SK-N-MC (cell line): ENCODE data around the gene DHX8.
A peak's percentile ranks its signal among the peaks of the same experiment; 100 is the strongest.
"Not testable (repeated sequence)": the region's sequence is repeated elsewhere in the genome, so short reads cannot be mapped to it uniquely, and the experiment has no call there.

ENCODE experiments used
- DNase-seq: peaks from one replicate; pipeline ENCODE4 v3.0.0-alpha.2; 2011; ENCODE audit warnings: low read depth, low spot score
- H3K27ac ChIP-seq: fragments of 200-600 bp; sonication (generic); 2 replicates; pipeline ENCODE4 v1.5.1; 2016; ENCODE audit warnings: mixed run types
- H3K36me3 ChIP-seq: fragments of 200-600 bp; sonication (generic); 2 replicates; pipeline ENCODE4 v1.6.1; 2017; ENCODE audit warnings: antibody characterized with exemption, low read length, mixed read lengths; ENCODE audit not compliant: insufficient read depth
- H3K4me3 ChIP-seq: fragments of 200-600 bp; sonication (generic); 2 replicates; pipeline ENCODE4 v1.5.1; 2016
- H3K9ac ChIP-seq: fragments of 200-600 bp; sonication (generic); 2 replicates; pipeline ENCODE4 v1.8.0; 2017; ENCODE audit warnings: mixed run types, mixed read lengths; ENCODE audit not compliant: insufficient read length
- H3K9me3 ChIP-seq: fragments of 200-600 bp; sonication (generic); 2 replicates; pipeline ENCODE4 v1.6.1; 2017; ENCODE audit warnings: low read depth, mild to moderate bottlenecking, antibody characterized with exemption, low read length, moderate library complexity, mixed read lengths
- EZH2 ChIP-seq: fragments of 200-600 bp; sonication (generic); IDR thresholded peaks from one replicate; pipeline ENCODE4 v1.6.1; 2017; ENCODE audit warnings: antibody characterized with exemption
- FOXP2 ChIP-seq: optimal IDR thresholded peaks from 2 replicates; pipeline ENCODE3; 2011; ENCODE audit warnings: mild to moderate bottlenecking, moderate library complexity; ENCODE audit not compliant: insufficient read depth; ENCODE audit errors: extremely low read length, control extremely low read depth
- POLR2AphosphoS5 ChIP-seq: IDR thresholded peaks from 2 replicates; pipeline ENCODE4 v1.6.1; 2012; ENCODE audit warnings: mild to moderate bottlenecking, low read depth, low read length, borderline replicate concordance

The DHX8 gene

DNA sequence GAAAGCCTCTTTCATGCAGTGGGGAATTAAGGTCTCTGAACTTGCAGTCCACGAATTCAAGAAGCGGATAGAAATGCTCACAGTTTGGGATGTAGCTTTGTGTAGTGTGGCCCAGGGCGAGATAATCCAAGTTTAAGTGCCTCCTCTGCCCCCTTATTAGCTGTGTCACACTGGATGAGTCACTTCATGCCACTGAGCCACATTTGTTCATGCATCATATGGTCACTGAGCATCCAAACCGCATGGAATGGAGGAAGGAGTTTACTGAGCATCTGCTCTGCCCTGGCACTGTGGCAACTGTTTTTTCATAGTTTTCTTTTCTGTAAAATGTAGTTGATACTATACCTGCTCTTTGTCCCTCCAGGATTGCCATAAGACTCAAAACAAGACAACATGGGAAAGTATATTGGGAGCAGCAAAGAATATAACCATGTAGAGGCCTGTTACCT lies 15.1 kb upstream of the DHX8 start:
- H3K27ac ChIP-seq: no peak overlapping the region
- no peak for DNase-seq
- H3K36me3 ChIP-seq: no peaks in the 10 kb centered on the region
- no peak overlapping the region for H3K4me3 ChIP-seq
- H3K9ac ChIP-seq: no peak overlapping the region
- no peaks in the 10 kb centered on the region for H3K9me3 ChIP-seq
- TF ChIP-seq EZH2 (no peak), FOXP2 (no peak), POLR2AphosphoS5 (no peak)

DNA sequence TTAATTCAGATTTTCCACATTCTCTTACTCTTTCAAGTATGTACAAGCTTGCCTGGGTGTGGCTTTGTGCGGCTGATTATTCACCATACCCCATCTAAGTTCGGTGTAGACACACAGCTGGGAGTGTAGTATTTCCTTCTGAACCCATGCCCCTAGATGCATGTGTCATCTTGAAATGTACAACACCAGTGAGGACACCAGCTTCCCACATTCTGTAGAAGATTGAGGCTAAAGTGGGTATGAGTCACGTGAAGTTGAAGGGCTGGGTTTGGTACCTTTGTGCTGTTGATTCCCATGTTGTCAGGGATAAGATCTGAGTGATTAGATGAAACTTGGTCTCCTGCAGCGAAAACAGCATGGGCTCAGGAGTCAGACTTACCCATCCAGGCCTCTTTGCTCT lies 14.6 kb upstream of the DHX8 start:
- no peaks in the 10 kb centered on the region for H3K36me3 ChIP-seq
- no peak for TF ChIP-seq FOXP2
- TF ChIP-seq EZH2: no peak
- TF ChIP-seq POLR2AphosphoS5: no peak
- no peaks in the 10 kb centered on the region for H3K9me3 ChIP-seq
- no peak for DNase-seq
- H3K9ac ChIP-seq: no peak overlapping the region
- H3K27ac ChIP-seq: no peak overlapping the region
- H3K4me3 ChIP-seq: no peak overlapping the region

DNA sequence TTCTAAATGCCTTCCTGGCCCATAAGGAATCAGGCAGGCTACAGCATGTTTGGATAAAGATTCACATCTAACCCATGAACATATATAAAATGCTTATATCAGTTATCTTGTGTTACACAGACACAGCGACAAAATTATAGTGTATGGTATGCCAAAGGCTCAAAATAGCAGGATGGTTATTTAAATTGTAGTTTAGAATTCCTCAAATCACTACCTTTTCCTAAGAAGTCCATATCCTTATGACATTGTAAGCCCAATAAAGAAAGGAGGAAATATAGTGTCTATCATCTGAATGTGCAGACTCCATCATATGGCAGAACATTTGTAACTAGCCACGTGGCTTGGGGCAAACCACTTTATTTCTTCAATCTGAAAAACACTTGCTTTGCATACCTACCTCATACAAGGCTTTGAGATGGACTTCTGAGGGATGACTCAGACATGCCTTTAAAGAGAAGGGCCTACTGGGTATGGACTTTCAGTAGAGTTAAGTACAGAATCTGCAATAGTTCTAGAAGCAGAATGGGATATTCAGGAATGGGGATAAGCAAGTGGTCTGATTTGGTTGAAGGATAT lies 12.1 kb upstream of the DHX8 start:
- Histone ChIP-seq H3K36me3 (no peaks in the 10 kb centered on the region), H3K27ac (no peak overlapping the region), H3K9me3 (no peaks in the 10 kb centered on the region), H3K4me3 (no peak overlapping the region), H3K9ac (no peak overlapping the region)
- DNase-seq: no peak
- TF ChIP-seq POLR2AphosphoS5 (no peak), FOXP2 (no peak), EZH2 (no peak)

DNA sequence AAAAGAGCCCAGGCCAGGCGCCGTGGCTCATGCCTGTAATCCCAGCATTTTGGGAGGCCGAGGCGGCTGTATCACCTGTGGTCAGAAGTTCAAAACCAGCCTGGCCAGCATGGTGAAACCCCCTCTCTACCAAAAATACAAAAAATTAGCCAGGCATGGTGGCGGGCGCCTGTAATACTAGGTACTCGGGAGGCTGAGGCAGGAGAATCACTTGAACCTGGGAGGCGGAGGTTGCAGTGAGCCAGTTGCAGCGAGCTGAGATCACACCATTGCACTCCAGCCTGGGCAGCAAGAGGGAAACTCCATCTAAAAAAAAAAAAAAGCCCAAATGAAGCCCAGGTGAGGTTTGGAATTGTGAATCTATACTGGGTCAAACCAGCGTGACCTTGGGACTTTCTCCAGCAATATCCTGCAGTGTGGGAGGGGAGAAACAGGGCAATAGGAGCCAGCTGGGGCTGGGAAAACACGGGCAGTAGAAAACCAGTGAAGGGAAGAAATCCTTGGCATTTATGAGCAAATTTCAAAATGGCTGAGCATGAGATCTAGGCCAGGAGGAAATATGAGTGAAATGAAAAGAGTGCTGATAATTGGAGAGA lies 8.2 kb upstream of the DHX8 start:
- no peak for TF ChIP-seq POLR2AphosphoS5
- no peak for TF ChIP-seq FOXP2
- TF ChIP-seq EZH2: no peak
- Histone ChIP-seq H3K9ac (no peak overlapping the region), H3K27ac (no peak overlapping the region), H3K9me3 (no peaks in the 10 kb centered on the region), H3K4me3 (no peak overlapping the region), H3K36me3 (no peaks in the 10 kb centered on the region)
- no peak for DNase-seq

DNA sequence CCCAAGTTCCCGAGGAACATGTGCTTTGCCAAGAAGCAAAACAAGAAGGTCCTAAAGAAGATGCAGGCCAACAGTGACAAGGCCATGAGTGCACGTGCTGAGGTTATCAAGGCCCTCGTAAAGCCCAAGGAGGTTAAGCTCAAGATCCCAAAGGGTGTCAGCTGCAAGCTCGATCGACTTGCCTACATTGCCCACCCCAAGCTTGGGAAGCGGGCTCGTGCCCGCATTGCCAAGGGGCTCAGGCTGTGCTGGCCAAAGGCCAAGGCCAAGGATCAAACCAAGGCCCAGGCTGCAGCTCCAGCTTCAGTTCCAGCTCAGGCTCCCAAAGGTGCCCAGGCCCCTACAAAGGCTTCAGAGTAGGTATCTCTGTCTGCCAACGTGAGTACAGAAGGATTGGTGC lies 7.5 kb upstream of the DHX8 start:
- H3K27ac ChIP-seq, H3K9ac ChIP-seq, H3K36me3 ChIP-seq, DNase-seq, H3K9me3 ChIP-seq, H3K4me3 ChIP-seq: not testable (repeated sequence)

DNA sequence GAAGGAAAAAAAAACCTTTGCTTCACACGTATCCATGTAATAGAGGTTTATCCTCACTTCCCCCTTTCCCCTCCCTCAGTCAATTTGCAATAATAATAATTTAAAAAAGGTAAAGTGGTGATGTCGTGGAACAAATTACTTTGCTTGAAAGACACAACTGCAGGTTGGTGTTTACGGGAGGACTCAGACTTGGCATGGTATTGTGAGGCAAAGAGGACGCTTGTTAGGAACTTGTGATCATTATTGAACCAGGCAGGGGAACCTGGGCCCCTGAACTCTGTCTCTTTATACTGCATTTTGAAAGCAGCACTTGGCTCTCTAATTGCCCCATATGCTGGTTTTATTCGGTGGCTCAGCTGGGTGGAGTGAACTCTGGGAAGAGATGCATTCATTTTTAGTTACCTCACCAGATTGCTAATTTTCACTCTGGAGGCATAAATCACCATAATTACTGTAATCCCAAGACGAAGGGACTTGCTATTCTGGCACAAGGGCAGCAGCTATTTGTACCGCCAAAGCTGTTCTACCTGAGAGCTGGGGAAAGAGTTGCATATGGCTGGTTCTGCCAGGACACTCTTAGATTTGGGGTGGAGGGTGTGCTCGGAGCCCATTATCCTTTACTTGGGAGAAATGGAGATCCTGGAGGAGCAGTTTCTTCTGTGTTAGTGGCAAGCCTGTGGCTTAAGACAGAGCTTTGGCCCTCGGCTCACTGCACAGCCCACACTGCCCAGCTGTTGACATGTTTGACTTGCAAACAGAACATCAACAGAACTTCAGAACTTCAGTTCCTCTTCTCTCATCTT lies 5.7 kb upstream of the DHX8 start:
- Histone ChIP-seq H3K27ac (no peak overlapping the region), H3K9ac (no peak overlapping the region)
- no peak for DNase-seq

DNA sequence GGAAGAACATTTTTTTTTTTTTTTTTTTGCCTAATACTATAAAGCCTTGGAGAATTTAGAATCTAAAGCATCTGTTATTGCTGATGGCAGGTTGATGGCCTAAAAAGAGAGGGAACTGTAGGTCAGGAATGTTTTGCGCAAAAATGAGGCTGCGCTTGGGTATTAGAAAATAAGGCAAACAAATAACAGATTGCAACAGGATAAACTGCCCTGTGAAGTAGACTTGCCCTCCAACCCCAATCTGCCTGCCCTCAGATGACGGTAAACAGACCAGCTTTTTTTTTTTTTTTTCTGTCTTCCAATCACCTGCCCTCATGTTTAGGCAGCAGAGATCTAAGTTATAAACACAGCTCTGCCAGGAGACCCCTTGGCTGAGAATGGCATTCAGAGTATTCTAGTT lies 3.8 kb upstream of the DHX8 start:
- TF ChIP-seq POLR2AphosphoS5 (no peak), FOXP2 (no peak), EZH2 (no peak)
- H3K27ac ChIP-seq: no peak overlapping the region
- no peak overlapping the region for H3K4me3 ChIP-seq
- H3K9ac ChIP-seq: no peak overlapping the region
- DNase-seq: no peak
- H3K9me3 ChIP-seq: no peaks in the 10 kb centered on the region
- H3K36me3 ChIP-seq: no peaks in the 10 kb centered on the region

More for the DNA sequence above, 5.7 kb upstream of the DHX8 start:
- Histone ChIP-seq H3K4me3 (no peak overlapping the region), H3K9me3 (no peaks in the 10 kb centered on the region), H3K36me3 (no peaks in the 10 kb centered on the region)
- no peak for TF ChIP-seq FOXP2
- no peak for TF ChIP-seq POLR2AphosphoS5
- no peak for TF ChIP-seq EZH2

DNA sequence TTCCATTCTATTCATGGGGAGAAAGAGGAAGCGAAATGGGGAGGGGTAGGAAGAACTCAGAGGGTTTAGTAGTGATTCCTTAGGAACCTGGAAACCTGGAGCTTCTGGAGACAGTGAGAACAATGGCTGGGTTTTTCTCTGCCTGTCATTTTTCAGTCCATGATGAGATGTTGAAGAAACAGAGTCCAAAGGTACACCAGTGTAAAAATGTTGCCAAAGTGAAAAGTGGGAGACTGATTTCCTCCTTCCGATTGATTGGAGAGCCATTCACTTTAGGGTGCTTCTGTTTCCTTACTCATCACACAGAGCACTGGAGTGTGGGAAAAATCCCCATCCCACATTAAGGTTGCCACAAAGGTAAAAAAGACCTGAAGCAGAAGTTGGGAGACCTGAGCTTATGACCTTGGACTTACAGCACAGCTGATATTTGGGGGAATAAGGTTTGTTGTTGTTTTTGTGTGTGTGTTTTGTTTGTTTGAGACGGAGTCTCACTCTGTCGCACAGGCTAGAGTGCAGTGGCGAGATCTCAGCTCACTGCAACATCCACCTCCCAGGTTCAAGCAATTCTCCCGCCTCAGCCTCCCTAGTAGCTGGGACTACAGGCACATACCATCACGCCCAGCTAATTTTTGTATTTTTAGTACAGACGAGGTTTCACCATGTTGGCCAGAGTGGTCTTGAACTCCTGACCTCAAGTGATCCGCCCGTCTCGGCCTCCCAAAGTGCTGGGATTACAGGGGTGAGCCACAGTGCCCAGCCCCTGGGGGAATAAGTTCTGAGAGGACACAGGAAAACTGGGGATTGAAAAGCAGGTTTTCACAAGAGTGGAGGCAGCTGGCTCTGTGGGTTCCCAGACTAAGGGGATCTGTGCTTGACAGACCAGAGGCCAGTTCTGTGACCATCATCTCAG lies 1.4 kb upstream of the DHX8 start:
- DNase-seq: no peak
- Histone ChIP-seq H3K27ac (no peak overlapping the region), H3K9me3 (no peaks in the 10 kb centered on the region), H3K9ac (no peak overlapping the region), H3K36me3 (no peaks in the 10 kb centered on the region), H3K4me3 (no peak overlapping the region)
- TF ChIP-seq EZH2 (no peak), FOXP2 (no peak), POLR2AphosphoS5 (no peak)

DNA sequence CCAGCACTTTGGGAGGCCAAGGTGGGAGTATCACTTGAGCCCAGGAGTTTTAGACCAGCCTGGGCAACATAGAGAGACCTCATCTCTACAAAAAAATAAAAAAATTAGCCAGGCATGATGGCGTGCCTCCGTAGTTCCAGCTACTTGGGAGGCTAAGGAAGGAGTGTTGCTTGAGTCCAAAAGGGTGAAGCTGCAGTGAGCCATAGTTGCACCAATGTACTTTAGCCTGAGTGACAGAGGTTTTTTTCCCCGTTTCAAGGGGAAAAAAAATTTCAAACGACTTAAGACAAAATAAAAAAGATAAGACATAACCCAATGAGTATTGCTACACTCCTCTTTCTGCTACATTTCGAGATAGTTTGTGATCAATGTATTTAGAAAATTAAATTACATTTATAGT lies 6.8 kb downstream of the DHX8 start:
- no peak overlapping the region for H3K9ac ChIP-seq
- H3K27ac ChIP-seq: peak overlapping the region; percentile 45; the same call in 1 of the 2 replicates
- DNase-seq: no peak
- H3K36me3 ChIP-seq: peaks cover 45% of the 10 kb centered on the region
- H3K9me3 ChIP-seq: no peaks in the 10 kb centered on the region
- H3K4me3 ChIP-seq: no peak overlapping the region
- TF ChIP-seq FOXP2: no peak
- TF ChIP-seq EZH2: no peak
- no peak for TF ChIP-seq POLR2AphosphoS5

DNA sequence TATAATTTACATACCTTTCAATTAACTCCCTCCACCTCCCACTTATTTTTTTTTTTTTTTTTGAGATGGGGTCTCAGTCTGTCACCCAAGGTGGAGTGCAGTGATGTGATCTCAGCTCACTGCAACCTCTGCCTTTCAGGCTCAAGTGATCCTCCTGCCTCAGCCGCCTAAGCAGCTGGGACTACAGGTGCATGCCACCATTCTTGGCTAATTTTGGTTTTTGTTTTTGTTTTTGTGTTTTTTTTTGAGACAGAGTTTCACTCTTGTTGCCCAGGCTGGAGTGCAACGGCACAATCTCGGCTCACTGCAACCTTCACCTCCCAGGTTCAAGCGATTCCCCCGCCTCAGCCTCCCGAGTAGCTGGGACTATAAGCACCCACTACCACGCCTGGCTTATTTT lies 25.7 kb downstream of the DHX8 start:
- not testable (repeated sequence) for H3K4me3 ChIP-seq

DNA sequence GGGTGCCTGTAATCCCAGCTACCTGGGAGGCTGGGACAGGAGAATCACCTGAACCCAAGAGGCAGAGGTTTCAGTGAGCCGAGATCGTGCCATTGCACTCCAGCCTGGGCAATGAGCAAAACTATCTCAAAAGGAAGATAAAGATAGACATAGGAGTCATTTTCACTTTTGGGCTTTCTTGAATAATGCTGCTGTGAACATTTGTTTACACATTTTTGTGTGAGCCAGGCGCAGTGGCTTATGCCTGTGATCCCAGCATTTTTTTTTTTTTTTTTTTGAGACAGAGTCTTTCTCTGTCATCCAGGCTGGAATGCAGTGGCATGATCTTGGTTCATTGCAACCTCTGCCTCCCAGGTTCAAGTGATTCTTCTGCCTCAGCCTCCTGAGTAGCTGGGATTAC lies 27.4 kb downstream of the DHX8 start:
- H3K4me3 ChIP-seq, H3K9me3 ChIP-seq, H3K9ac ChIP-seq, DNase-seq, H3K27ac ChIP-seq: not testable (repeated sequence)
- peaks cover 53% of the 10 kb centered on the region for H3K36me3 ChIP-seq

More for the DNA sequence above, 25.7 kb downstream of the DHX8 start:
- peaks cover 55% of the 10 kb centered on the region for H3K36me3 ChIP-seq
- H3K9ac ChIP-seq, DNase-seq, H3K27ac ChIP-seq, H3K9me3 ChIP-seq: not testable (repeated sequence)
